ENCODE results near the gene KAZN. TPM values are rescaled to one million over a fixed set of nuclear protein-coding genes. Genes with fewer than 3 reads are reported as not detected.

The KAZN gene
- total RNA-seq, 1 donor from 2014 or later: 1.1 TPM

DNA sequence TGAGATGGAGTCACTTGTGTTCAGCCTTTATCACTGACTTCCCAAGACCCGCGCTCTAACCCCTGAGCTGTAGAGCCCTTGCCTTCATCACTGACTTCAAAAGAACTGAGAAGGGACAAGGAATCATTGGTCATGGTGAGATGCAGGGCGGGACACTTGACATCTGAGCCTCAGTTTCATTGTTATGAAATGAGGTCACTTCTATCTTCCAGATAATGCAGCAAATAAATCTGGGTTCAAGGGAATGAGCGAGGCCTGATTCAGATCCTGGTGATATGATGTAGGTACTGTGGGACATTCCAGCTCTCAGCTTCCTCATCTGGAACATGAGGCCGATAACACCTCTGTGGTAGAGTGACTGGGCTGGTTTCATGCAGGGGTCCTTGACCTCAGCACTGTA is 13.8 kb downstream of the KAZN start:
- intact Hi-C loops (cut with micrococcal nuclease): no loop called here
- no peak overlapping the region for H3K4me3 Mint-ChIP-seq
- no peaks in the 10 kb centered on the region for H3K9me3 Mint-ChIP-seq

GRCh38 chr1:14613926-14614325 is 15.4 kb downstream of the KAZN start:
- H3K9me3 Mint-ChIP-seq: peaks cover 3% of the 10 kb centered on the region
- no peak overlapping the region for H3K4me3 Mint-ChIP-seq
- intact Hi-C loops (cut with micrococcal nuclease): no loop called here
- H3K4me1 Mint-ChIP-seq: no peaks in the 10 kb centered on the region
- H3K36me3 Mint-ChIP-seq (ENCODE audit: low read depth): no peaks in the 10 kb centered on the region
- DNase-seq: no peak
- no peaks in the 10 kb centered on the region for H3K27me3 Mint-ChIP-seq
- no peak overlapping the region for H3K27ac Mint-ChIP-seq

More for the DNA sequence above, 13.8 kb downstream of the KAZN start:
- Mint-ChIP-seq H3K27ac (no peak overlapping the region), H3K36me3 (ENCODE audit: low read depth) (no peaks in the 10 kb centered on the region), H3K27me3 (no peaks in the 10 kb centered on the region), H3K4me1 (no peaks in the 10 kb centered on the region)
- no peak for DNase-seq

DNA sequence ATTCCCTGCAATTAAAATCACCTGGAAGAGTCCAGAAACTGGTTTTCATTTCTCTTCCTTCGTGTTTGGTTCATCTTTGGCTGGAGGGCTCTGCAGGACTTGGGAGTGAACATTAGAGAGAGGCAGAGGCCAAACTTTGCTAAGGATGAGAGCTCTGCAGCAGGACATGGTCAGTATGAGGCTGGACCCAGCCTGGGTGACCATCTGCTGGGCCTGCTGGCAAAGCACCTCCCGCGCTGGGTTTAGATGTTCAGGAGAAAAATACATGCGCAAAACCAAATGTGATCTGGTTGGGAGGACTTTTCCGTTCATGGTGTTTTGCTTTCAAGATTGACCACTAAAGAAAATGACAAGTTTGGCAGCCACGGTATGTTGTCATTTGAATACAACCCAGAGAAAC is 15.9 kb downstream of the KAZN start:
- Mint-ChIP-seq H3K36me3 (ENCODE audit: low read depth) (no peaks in the 10 kb centered on the region), H3K27me3 (no peaks in the 10 kb centered on the region), H3K4me3 (no peak overlapping the region), H3K9me3 (peaks cover 4% of the 10 kb centered on the region), H3K27ac (no peak overlapping the region), H3K4me1 (no peaks in the 10 kb centered on the region)
- intact Hi-C loops (cut with micrococcal nuclease): no loop called here
- no peak for DNase-seq

DNA sequence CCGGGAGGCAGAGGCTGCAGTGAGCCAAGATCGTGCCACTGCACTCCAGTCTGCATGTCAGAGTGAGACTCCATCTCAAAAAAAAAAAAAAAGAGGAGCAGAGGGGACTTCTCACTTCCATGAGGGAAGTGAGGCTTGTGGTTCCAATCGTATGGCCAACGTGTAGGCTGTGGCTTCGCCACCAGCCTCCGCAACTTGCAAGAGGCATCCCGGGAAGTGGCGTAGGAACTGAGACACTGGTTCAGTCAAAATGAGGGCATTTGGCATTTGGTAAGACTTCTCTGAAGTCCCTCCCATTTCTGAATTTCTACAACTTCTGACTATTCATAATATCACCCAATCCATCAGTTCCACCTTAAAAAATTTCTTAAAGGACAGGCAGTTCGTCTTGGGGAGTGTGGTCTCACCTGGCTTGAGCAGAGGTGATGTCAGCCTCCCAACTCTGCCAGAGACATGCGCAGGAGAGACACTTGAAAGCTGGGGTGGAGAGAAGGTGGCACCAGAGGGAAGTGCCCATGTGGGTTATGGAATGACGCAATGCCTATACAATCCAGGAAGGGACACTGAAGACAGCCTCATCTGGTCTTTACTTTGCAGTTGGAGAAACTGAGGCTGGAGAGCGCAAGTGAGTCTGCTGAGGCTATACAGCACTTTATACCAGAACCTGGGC is 17.2 kb downstream of the KAZN start:
- Mint-ChIP-seq H3K27ac (no peak overlapping the region), H3K4me3 (no peak overlapping the region), H3K4me1 (no peaks in the 10 kb centered on the region), H3K36me3 (ENCODE audit: low read depth) (no peaks in the 10 kb centered on the region), H3K9me3 (peaks cover 4% of the 10 kb centered on the region), H3K27me3 (no peaks in the 10 kb centered on the region)
- no peak for DNase-seq
- intact Hi-C loops (cut with micrococcal nuclease): no loop called here

DNA sequence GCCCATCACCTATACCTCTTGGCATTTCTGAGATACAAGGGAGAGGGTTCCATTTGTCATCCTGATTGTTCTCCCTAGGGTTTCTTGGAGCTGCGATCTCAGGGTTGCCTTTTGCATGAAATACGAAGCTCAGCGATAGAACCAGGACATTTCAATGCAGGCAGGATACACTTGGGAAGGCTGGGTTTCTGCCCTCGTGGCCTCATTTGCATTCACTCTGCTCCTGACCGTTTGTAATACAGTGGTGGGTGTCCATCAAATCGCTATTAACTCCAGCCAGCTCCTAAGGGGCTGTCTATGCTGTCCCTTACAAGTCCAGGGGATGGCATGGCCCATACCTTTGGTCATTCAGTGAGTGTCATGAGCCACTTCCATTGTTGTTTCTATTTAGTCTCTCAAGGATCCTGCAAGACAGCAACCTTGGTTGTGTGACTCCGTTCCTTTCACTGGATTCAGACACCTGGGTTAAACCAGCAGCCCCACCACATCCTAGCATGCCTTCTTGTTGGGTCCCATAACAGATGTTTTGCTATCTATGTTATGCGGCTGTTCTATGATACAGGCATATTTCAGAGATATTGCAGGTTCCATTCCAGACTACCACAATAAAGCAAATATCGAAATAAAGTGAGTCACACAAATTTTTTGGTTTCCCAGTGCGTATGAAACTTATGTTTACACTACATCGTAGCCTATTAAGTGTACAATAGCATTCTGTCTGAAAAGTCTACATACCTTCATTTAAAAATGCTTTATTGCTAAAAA is 18.3 kb downstream of the KAZN start:
- Mint-ChIP-seq H3K36me3 (ENCODE audit: low read depth) (no peaks in the 10 kb centered on the region), H3K4me3 (no peak overlapping the region), H3K27me3 (no peaks in the 10 kb centered on the region), H3K9me3 (peaks cover 4% of the 10 kb centered on the region), H3K27ac (no peak overlapping the region), H3K4me1 (no peaks in the 10 kb centered on the region)
- intact Hi-C loops (cut with micrococcal nuclease): no loop called here
- DNase-seq: no peak

DNA sequence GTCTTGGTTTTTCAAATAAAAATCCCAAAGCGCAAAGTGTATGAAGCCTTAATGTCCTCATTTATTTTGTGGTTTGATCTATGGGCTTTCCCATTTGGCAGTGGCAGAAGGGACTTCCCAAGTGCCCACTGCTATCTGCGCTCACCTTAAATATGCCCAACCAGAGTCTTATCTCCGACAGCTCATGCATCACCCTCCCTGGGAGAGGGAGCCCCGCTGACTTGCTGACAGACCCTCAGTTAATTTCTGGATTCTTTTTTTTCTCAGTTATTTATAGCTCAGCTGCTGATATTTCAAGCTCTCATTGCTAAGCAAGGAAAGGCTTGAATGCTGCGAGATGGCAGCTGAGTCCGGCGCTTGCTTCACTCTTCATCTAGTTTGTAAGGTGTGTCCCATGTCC is 19.3 kb downstream of the KAZN start:
- peaks cover 4% of the 10 kb centered on the region for H3K9me3 Mint-ChIP-seq
- H3K27me3 Mint-ChIP-seq: no peaks in the 10 kb centered on the region
- H3K36me3 Mint-ChIP-seq (ENCODE audit: low read depth): no peaks in the 10 kb centered on the region

GRCh38 chr1:14620941-14621340 is 22.5 kb downstream of the KAZN start:
- Mint-ChIP-seq H3K9me3 (peaks cover 4% of the 10 kb centered on the region), H3K36me3 (ENCODE audit: low read depth) (no peaks in the 10 kb centered on the region), H3K27me3 (no peaks in the 10 kb centered on the region), H3K4me1 (no peaks in the 10 kb centered on the region), H3K4me3 (no peak overlapping the region), H3K27ac (no peak overlapping the region)
- DNase-seq: no peak
- intact Hi-C loops (cut with micrococcal nuclease): no loop called here

More for the DNA sequence above, 19.3 kb downstream of the KAZN start:
- Mint-ChIP-seq H3K27ac (no peak overlapping the region), H3K4me1 (no peaks in the 10 kb centered on the region), H3K4me3 (no peak overlapping the region)
- DNase-seq: no peak
- intact Hi-C loops (cut with micrococcal nuclease): no loop called here

DNA sequence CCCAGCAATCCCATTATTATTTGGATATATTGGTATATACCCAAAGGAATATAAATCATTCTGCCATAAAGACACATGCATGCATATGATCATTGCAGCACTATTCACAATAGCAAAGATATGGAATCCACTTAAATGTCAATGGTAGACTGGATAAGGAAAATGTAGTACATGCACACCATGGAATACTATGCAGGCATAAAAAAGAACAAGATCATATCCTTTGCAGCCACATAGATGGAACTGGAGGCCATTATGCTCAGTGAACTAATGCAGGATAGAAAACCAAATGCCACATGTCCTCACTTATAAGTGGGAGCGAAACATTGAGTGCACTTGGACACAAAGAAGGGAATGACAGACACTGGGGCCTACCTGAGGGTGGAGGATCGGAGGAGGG is 24.6 kb downstream of the KAZN start:
- Mint-ChIP-seq H3K36me3 (ENCODE audit: low read depth) (no peaks in the 10 kb centered on the region), H3K4me1 (no peaks in the 10 kb centered on the region), H3K4me3 (no peak overlapping the region), H3K9me3 (peaks cover 4% of the 10 kb centered on the region), H3K27ac (no peak overlapping the region), H3K27me3 (no peaks in the 10 kb centered on the region)
- no peak for DNase-seq
- intact Hi-C loops (cut with micrococcal nuclease): no loop called here

- no peak for DNase-seq
- intact Hi-C loops (cut with micrococcal nuclease): no loop called here
- H3K36me3 Mint-ChIP-seq (ENCODE audit: low read depth): no peaks in the 10 kb centered on the region
- no peaks in the 10 kb centered on the region for H3K4me1 Mint-ChIP-seq
- H3K4me3 Mint-ChIP-seq: no peak overlapping the region
- no peak overlapping the region for H3K27ac Mint-ChIP-seq
- no peaks in the 10 kb centered on the region for H3K27me3 Mint-ChIP-seq
- no peaks in the 10 kb centered on the region for H3K9me3 Mint-ChIP-seq
These were observed 26.5 kb downstream of the KAZN start for GRCh38 chr1:14624941-14625340.

DNA sequence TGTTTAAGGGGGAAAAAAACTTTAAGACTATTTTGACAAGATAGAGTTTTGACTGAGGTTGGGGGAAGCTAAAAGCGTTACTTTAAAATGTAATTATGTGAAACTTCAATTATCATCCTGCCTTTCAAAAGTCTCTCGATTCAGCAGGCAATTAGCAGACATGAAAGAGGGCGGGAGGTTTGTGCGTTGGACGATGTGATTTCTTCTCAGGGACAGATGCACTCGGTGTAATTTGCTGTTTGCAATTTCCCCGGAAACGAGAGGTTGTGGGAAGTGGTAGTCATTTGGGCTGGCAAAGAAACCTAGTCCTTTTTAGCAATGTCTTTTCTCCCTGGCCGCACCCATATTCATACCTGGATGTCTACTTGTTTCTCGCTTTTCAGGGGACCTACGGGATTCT is 27.1 kb downstream of the KAZN start:
- intact Hi-C loops (cut with micrococcal nuclease): no loop called here
- H3K9me3 Mint-ChIP-seq: no peaks in the 10 kb centered on the region
- no peak for DNase-seq
- H3K27me3 Mint-ChIP-seq: no peaks in the 10 kb centered on the region
- no peaks in the 10 kb centered on the region for H3K4me1 Mint-ChIP-seq
- H3K4me3 Mint-ChIP-seq: no peak overlapping the region
- H3K36me3 Mint-ChIP-seq (ENCODE audit: low read depth): no peaks in the 10 kb centered on the region
- no peak overlapping the region for H3K27ac Mint-ChIP-seq

- Mint-ChIP-seq H3K9me3 (no peaks in the 10 kb centered on the region), H3K27ac (no peak overlapping the region), H3K4me1 (no peaks in the 10 kb centered on the region), H3K36me3 (ENCODE audit: low read depth) (no peaks in the 10 kb centered on the region), H3K4me3 (no peak overlapping the region), H3K27me3 (no peaks in the 10 kb centered on the region)
- intact Hi-C loops (cut with micrococcal nuclease): no loop called here
- DNase-seq: no peak
These were observed 27.5 kb downstream of the KAZN start for GRCh38 chr1:14625996-14626395.

- Mint-ChIP-seq H3K4me1 (no peaks in the 10 kb centered on the region), H3K27ac (no peak overlapping the region), H3K9me3 (no peaks in the 10 kb centered on the region), H3K4me3 (no peak overlapping the region), H3K36me3 (ENCODE audit: low read depth) (no peaks in the 10 kb centered on the region), H3K27me3 (no peaks in the 10 kb centered on the region)
- intact Hi-C loops (cut with micrococcal nuclease): no loop called here
- DNase-seq: no peak
These were observed 28.6 kb downstream of the KAZN start for GRCh38 chr1:14626869-14627607.

DNA sequence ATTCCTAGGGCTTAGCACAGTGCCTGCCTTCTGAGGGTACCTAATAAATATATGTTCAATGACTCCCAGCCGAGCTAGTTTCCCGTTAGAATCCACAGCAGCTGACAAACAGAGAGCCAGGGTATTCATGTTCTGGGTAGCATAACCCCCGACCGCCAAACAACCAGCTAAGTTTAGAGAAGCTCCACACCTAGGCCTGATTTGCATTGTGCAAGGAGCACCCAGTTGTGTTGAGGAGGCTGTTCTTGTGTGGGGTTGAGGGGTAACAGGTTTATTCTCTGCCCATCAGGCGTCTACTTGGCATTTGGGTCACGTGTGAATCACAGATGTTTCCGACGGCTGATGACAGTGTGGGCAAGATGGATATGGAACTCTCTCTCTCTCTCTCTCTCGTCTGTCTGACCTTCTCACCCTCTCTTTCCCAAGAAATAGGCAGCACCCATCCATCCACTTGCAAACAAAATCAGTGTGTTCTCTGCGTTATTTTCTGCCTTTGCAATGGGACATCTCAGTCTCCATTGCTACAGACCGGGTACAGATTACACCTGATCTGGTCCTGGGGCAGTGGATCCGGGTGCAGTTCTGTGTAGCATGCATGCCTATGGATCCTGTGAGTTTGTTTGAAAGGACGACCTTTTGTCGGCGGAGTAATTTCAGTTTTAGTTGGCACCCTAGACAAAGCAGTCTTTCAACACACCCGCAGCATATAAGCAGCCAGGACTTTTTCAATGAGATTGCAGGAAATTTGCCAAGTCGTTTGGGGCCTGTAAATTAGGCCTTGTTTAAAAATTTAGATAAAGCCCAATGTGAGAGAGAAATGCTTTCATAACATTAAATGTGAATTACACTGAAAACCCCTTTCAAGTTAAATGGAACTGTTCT is 29.4 kb downstream of the KAZN start:
- Mint-ChIP-seq H3K27me3 (no peaks in the 10 kb centered on the region), H3K9me3 (no peaks in the 10 kb centered on the region), H3K4me3 (no peak overlapping the region), H3K4me1 (no peaks in the 10 kb centered on the region), H3K27ac (no peak overlapping the region), H3K36me3 (ENCODE audit: low read depth) (no peaks in the 10 kb centered on the region)
- intact Hi-C loops (cut with micrococcal nuclease): no loop called here
- DNase-seq: no peak

Data from activated CD4-positive, alpha-beta T cell treated with anti-CD3 and anti-CD28 coated beads, Interleukin-2, amount 10 ng/mL, durations not matched to agents 24 days and 14 days (primary cell).